ENCODE measurements around the gene RPA1.

GRCh38 chr17:1793447-1793806, 36.4 kb upstream of the RPA1 start:
- TF ChIP-seq CTCF (IDR thresholded peaks at IDR 0.05) (no peak), POLR2A (IDR thresholded peaks at IDR 0.05; ENCODE audit: low read depth) (no peak), EP300 (IDR thresholded peaks at IDR 0.05) (no peak)
